MCF 10A (cell line): ENCODE data around the gene PLA2G1B. TPM values are rescaled to one million over a fixed set of nuclear protein-coding genes. Genes with fewer than 3 reads are reported as not detected.

ENCODE experiments used
- BruUV-seq: library from RNA; stranded (reverse); fragments of 400-500 nt; replicated peaks from 2 replicates; lab custom pipeline; 2021; lab: Mats Ljungman, UMichigan
- CTCF ChIA-PET: fragments of 300-600 bp; sonication (Branson Sonifier 250); formaldehyde crosslinking; extraction: SDS; loops from one replicate; lab custom pipeline; 2021; ENCODE audit warnings: antibody characterized with exemption, inconsistent platforms; lab: Yijun Ruan, JAX
- POLR2A ChIA-PET: fragments of 300-600, 350-650 bp; sonication (Branson Sonifier 250); formaldehyde crosslinking; extraction: SDS; loops from one replicate; lab custom pipeline; 2020; ENCODE audit warnings: antibody characterized with exemption, inconsistent platforms; lab: Yijun Ruan, JAX
- DNase-seq: peaks from one replicate; pipeline ENCODE4 v3.0.0-alpha.2; 2018; ENCODE audit not compliant: unreplicated experiment
- H3K27ac Mint-ChIP-seq: one replicate; pipeline ENCODE4 v1.8.0; 2022; ENCODE audit warnings: mild to moderate bottlenecking, low read depth, mixed read lengths; ENCODE audit not compliant: unreplicated experiment
- H3K27me3 Mint-ChIP-seq: one replicate; pipeline ENCODE4 v1.8.0; 2022; ENCODE audit warnings: mixed read lengths; ENCODE audit not compliant: insufficient read depth, unreplicated experiment
- H3K36me3 Mint-ChIP-seq: one replicate; pipeline ENCODE4 v1.8.0; 2022; ENCODE audit warnings: mild to moderate bottlenecking, moderate library complexity, mixed read lengths; ENCODE audit not compliant: insufficient read depth, unreplicated experiment
- H3K4me1 Mint-ChIP-seq: one replicate; pipeline ENCODE4 v1.8.0; 2022; ENCODE audit warnings: mixed read lengths; ENCODE audit not compliant: insufficient read depth, unreplicated experiment
- H3K4me3 Mint-ChIP-seq: one replicate; pipeline ENCODE4 v1.8.0; 2022; ENCODE audit warnings: mild to moderate bottlenecking, moderate library complexity, mixed read lengths; ENCODE audit not compliant: unreplicated experiment
- H3K9me3 Mint-ChIP-seq: one replicate; pipeline ENCODE4 v1.8.0; 2022; ENCODE audit warnings: mixed read lengths; ENCODE audit not compliant: unreplicated experiment
- CTCF ChIP-seq: fragments of 200-600 bp; IDR thresholded peaks from one replicate; pipeline ENCODE4 v1.8.0; 2022; ENCODE audit warnings: antibody characterized with exemption, mild to moderate bottlenecking; ENCODE audit not compliant: unreplicated experiment
- intact Hi-C: fragments of 100-400 bp; cut with micrococcal nuclease; formaldehyde crosslinking; loops from 2 replicates; pipeline ENCODE4 v1.14.1; 2022
- total RNA-seq: library from RNA; stranded (reverse); gene quantifications from 2 replicates; pipeline ENCODE4 v1.2.3, GENCODE V29; 2022

Gene PLA2G1B
- total RNA-seq, 1 experiment from 2014 or later, result not detected

GRCh38 chr12:120363274-120363855, 35.8 kb upstream of the PLA2G1B start:
- ChIA-PET CTCF (interaction anchor here (0.6 to 1.1 kb wide), 2 partner anchors 67 to 977 kb away, joined by 3 read pairs; no protein-coding TSS in a partner anchor), POLR2A (interaction anchor here (1.8 kb wide), 1 partner anchor 19 kb away, joined by 4 read pairs; no protein-coding TSS in a partner anchor)
- Mint-ChIP-seq H3K4me1 (no peaks in the 10 kb centered on the region), H3K9me3 (no peaks in the 10 kb centered on the region), H3K4me3 (no peak overlapping the region), H3K27me3 (peaks cover 21% of the 10 kb centered on the region), H3K36me3 (no peaks in the 10 kb centered on the region), H3K27ac (no peak overlapping the region)
- intact Hi-C loops, result no loop called here
- TF ChIP-seq CTCF, result no peak
- BruUV-seq, result no TSS peak
- no peak for DNase-seq

DNA sequence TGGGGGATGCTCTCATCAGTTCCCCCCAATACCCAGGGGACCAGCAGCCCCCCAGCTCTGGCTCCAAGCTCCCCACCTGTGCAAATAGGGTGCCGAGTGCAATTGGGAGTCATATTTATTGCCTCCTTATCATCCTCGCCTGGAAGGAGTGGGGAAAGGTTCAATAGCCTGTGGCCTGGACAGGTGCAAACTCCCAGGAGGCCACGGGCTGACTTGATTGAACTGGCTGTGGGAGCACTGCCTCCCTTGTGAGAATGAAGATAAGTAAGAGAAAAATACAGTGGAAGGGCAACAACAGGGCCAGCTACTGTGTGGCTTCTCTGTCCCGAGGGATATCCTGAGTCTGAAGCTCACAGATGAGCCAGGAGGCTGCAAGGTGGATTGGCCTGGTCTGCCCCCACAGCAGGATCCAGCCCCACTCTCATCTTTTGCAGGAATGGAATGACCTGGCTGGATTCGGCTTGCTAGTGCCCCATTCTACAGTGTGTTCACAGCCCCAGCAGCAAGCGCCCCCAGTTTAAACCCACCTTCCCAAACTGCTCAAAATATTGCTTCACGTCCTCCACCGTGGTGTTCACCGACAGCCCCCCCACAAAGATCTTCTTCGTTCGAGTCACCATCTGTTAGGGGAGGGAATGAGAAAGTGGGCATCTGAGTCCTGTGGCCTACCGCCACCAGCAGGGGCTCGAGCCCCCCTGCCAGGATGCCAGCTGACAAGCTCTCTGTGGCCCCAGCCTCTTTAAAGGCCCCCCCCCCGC, 35.1 kb upstream of the PLA2G1B start:
- no peak for TF ChIP-seq CTCF
- Mint-ChIP-seq H3K4me3 (no peak overlapping the region), H3K27me3 (peaks cover 19% of the 10 kb centered on the region), H3K36me3 (no peaks in the 10 kb centered on the region), H3K4me1 (no peaks in the 10 kb centered on the region), H3K9me3 (no peaks in the 10 kb centered on the region), H3K27ac (no peak overlapping the region)
- POLR2A ChIA-PET, result no interaction called here
- intact Hi-C loops, result no loop called here
- no TSS peak for BruUV-seq
- DNase-seq, result no peak
- CTCF ChIA-PET, result interaction anchor here (1.1 kb wide), 1 partner anchor 67 kb away, joined by 3 read pairs; no protein-coding TSS in a partner anchor

- no peak overlapping the region for H3K4me3 Mint-ChIP-seq
- H3K27ac Mint-ChIP-seq, result no peak overlapping the region
- ChIA-PET POLR2A (no interaction called here), CTCF (interaction anchor here (0.6 to 0.8 kb wide), 3 partner anchors 64 to 142 kb away, joined by 3 to 4 read pairs (median 3); no protein-coding TSS in a partner anchor)
- H3K36me3 Mint-ChIP-seq, result no peaks in the 10 kb centered on the region
- no TSS peak for BruUV-seq
- intact Hi-C loops, result no loop called here
- DNase-seq, result no peak
- TF ChIP-seq CTCF, result no peak
- no peaks in the 10 kb centered on the region for H3K9me3 Mint-ChIP-seq
- H3K4me1 Mint-ChIP-seq, result no peaks in the 10 kb centered on the region
- H3K27me3 Mint-ChIP-seq, result peaks cover 8% of the 10 kb centered on the region
Measured at GRCh38 chr12:120361506-120362208, 34.1 kb upstream of the PLA2G1B start.

DNA sequence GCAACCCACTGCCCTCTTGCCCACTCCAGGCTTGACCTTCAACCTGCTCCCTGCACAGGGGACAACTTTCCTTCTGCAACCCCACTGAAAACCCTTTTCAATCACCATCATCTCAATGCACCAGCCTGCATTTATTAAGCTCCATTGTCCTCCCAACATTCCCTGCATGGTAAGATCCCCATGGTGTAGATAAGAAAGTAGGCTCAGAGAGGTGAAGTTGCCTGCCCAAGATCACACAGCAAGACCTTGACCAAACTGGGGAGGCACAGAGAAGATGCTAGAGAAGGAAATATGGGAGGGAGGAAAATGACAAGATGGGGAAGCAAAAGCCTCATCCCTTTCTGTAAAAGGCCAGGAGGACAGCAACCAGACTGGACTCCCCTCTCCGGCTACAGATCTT, 31.5 kb upstream of the PLA2G1B start:
- TF ChIP-seq CTCF, result no peak
- CTCF ChIA-PET, result interaction anchor here (0.7 kb wide), 1 partner anchor 80 kb away, joined by 4 read pairs; no protein-coding TSS in a partner anchor
- intact Hi-C loops, result no loop called here
- Mint-ChIP-seq H3K4me3 (no peak overlapping the region), H3K4me1 (no peaks in the 10 kb centered on the region), H3K36me3 (no peaks in the 10 kb centered on the region), H3K27ac (no peak overlapping the region), H3K27me3 (peaks cover under 1% of the 10 kb centered on the region), H3K9me3 (no peaks in the 10 kb centered on the region)
- POLR2A ChIA-PET, result no interaction called here
- no TSS peak for BruUV-seq
- DNase-seq, result no peak
